Dedifferentiated amniotic fluid mesenchymal stem cell (primary cell): Measurements from ENCODE around the gene UBE4B.
"Not testable (repeated sequence)": the region's sequence is repeated elsewhere in the genome, so short reads cannot be mapped to it uniquely, and the experiment has no call there.

Source experiments
- DNase-seq: peaks from one replicate; pipeline ENCODE4 v3.0.0-alpha.2; 2016; ENCODE audit errors: extremely low spot score

UBE4B gene

DNA sequence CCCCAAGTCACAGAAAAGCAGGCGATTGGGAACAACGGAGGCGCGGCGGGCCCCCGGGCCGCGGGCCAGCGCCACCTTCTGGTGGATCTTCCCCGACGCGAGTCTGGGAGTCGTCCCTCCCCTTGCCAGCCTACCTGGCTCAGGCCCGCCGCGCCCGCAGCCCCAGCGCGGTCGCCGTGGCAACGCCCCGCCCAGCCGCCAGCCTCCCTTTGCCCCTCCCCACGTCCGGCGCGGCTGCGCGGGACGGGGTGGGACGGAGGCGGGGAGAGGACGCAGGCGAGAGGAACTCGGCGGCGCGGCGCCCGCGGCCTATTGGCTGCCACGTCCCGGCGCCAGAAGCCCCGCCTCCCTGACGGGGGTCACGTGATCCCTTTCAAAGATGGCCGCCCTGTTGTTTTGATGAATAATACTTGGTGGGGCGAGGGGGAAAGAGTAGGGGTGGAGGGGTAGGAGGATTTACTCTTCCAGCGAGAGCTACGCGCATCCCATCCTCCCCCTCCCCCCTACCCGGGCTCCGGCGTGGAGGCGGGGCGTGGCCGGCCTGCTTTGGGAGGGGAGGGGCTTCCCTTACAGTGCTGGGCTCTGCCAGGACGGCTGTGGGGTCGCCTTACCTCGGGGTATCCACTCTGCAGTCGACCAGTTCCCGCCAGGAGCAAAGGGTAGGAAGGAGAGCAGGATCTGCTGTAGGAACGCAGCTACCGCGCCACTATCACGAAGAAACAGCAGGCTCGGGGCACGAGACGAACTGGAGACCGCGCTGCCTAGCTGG, at the start of gene UBE4B:
UBE4B (plus strand) TSS at position 369 of the 769 bp plus-strand sequence. CDS start 713 bp downstream, outside the sequence.
- peak; percentile 96 for DNase-seq

DNA sequence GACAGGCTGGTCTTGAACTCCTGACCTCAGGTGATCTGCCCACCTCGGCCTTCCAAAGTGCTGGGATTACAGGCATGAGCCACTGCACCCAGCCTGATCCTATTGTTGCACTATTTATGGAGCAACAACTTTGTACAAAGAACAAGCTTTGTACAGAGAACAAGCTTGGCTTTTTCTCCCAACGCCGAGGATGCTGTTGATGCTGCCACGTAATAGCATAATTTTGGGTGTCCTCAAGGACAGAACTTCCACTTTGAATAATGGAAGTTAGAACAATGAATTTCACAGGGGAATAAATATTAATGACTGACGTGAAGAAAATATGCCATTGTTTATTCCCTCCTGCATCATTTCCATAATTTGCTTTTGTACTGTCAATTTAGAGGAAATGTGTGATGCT, 48.5 kb upstream of the UBE4B start:
- no peak for DNase-seq

DNA sequence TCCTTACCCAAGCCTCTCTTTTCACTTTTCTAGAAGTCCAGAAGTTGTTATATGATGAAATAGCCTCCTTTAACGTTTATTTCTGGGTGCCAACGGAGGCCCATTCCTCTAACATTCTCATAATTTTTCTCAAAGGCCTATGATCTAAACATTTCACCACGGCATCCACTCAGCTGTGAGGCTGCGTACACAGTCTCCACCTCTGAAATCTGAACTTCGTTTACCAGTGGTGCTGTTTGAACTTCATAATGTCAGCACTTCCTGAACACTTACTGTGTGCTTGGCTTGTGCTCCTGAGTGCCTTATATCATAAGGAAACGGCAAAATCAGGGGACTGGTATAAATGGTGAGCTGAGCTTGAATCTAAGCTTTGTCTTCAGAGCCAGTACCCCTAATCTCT, 47.8 kb upstream of the UBE4B start:
- no peak for DNase-seq

DNA sequence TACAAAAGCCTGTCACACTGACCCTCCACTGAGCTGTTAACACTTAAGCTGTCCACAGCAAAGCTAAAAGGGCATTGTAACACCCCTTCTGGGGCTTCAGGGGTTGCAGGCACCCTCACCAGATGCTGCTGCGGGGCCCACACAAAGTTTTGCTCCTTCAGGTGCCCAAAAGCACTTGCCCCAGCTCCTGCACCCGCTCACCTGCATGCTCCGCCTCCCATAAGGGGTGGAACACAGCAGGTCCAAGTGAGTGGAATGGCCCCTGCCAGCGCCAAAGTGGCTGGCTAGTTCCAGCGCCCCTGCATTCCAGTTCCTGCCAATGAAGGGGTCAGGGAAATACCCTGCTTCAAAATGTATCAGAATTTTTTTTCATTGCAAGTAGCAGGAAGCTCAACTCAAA, 43.0 kb upstream of the UBE4B start:
- no peak for DNase-seq

DNA sequence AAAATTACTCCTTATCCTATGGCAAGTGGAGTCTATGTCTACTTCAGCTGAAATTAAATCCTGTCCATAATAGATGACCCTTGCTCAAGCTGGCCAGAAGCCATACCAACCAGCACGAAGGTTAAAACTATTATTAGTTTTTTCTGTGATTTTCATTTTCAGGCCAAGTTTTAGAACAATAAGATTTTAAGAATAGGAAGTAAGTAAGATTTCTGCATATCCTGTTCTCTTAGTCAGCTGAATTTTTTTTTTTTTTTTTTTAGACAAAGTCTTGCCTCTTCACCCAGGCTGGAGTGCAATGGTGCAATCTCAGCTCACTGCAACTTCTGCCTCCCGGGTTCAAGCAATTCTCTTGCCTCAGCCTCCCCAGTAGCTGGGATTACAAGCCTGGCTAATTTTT, 41.8 kb upstream of the UBE4B start:
- no peak for DNase-seq

DNA sequence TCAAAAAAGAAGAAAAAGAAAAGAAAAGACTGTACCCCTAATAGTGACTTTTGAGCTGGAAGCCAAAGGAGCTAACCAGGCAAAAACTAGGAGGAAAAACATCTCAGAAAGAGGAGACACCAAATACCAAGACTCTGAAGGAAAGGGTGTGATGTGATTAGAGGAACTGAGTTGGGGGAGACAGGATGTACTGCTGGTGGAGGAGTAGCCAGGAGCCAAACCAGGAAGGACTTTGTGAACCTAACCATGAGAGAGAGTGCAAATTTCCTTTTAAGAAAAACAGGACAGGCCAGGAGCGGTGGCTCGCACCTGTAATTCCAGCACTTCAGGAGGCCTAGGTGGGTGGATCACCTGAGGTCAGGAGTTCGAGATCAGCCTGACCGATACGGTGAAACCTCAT, 39.8 kb upstream of the UBE4B start:
- no peak for DNase-seq

DNA sequence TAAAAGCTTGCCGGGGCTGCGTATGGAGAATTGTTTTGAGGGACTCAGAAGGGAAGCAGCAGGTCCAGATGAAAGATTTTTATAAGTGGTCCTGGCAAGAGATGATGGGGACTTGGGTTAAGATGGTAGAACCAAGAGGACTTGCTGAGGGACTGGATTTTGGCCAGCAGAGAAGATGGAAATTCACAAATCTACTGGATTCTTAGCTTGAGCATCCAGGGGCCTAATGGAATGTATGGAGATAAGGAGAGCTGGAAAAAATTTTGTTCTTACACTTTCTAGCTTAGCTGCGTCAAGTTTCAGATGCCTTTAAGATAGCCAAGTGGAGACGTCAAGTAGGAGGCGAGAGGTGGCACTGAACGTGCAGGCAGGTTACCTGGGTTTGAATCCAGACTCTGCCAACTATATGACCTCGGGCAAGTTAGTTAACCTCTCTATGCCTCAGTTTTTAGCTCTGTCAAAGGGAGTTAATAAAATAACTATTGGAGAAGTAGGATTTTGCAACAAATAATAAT, 39.1 kb upstream of the UBE4B start:
- DNase-seq: no peak

DNA sequence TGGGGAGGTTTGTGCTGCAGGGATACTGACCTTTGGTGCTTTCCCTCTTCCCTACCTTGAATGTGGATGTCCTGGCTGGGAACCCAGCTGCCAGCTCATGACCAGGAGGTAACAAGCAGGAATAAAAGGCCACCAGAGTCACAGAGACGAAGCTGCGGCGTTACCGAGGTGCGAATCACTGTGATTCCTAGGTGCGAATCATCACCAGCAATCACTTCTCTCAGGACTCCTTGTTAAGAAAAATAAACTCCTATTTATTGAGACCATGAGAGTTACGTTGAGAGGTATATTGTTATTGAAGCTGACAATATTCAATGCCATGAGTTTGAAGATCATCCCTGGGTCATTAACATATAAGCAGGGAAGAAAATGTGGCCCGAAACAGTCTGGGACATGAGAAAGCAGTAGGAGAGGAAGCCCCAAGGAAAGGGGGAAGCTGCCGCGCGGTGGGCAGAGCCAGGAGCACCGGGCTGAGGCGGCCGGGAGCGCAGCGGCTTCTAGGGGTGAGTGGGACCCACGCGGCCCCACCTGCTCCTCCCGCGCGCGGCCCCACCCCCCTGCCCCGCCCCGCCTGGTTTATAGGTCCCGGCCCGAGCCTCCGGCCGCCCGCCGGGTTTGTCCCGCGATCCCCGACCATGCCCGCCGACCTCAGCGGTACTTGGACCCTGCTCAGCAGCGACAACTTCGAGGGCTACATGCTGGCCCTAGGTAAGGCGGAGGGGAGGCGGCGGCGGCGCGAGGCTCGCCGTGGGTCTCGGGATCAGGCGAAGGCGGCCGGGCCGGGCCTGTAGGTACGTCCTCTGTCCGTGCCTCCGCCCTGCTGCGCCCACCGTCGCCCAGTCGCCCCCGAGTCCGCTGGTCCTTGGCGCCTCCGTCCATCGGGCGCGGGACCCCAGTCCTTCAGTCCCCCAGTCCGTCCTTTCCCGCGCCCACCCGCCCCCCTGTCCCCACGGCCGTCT, 35.9 kb upstream of the UBE4B start, which contains the start of gene RBP7:
RBP7 (plus strand) TSS at position 605 of the 959 bp plus-strand sequence; CDS start at position 636, 31 bp downstream.
- no peak for DNase-seq

DNA sequence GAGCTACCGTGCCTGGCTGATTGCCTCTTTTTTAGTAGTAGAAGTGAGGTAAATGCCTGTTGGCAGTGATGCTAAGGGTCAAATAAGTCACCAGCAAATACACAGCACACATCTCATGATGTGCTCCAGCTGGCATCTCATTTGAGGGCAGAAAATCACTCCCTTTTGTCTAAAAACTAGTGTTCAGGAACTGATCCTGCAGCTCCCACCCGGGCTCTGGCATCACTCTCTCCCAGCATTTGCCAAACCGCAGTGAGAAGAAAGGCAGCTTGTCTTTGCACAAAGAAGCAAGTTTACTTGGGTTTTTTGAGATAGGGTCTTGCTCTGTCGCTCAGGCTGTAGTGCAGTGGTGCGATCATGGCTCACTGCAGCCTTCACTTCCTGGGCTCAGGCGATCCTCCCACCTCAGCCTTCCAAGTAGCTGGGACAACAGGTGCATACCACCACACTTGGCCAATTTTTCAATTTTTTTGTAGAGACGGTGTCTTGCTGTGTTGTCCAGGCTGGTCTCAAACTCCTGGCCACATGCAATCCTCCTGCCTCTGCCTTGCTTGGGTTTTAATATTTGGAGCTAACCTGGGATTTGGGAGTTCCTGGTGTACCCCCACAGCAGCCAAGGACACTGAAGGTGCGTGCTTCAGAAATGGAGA, 31.6 kb upstream of the UBE4B start:
- no peak for DNase-seq

DNA sequence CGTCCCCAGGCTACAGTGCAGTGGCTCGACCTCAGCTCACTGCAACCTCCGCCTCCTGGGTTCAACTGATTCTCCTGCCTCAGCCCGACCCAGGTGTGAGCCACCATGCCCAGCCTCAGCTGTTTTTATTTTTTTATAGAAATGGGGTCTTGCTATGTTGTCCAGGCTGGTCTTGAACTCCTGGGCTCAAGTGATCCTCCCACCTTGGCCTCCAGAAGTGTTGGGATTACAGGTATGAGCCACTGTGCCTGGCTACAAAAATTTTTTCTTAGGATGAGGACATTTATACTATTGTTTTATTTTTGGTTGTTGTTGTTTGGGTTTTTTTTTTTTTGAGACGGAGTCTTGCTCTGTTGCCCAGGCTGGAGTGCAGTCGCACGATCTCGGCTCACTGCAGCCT, 27.5 kb upstream of the UBE4B start:
- not testable (repeated sequence) for DNase-seq

DNA sequence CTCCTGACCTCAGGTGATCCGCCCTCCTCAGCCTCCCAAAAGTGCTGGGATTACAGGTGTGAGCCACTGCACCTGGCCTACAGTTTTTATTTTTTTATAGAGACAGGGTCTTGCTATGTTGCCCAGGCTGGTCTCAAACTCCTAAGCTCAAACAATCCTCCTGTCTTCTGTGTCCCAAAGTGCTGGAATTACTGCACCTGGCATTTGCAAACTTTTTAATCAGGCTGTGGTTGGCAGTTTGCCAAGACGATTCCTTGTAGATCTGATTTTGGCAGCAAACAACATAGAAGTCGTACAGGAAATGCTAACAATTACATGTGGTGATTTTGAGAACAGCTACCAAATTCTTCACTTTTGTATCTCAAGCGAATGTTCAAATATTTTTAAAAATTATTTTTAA, 25.6 kb upstream of the UBE4B start:
- no peak for DNase-seq

DNA sequence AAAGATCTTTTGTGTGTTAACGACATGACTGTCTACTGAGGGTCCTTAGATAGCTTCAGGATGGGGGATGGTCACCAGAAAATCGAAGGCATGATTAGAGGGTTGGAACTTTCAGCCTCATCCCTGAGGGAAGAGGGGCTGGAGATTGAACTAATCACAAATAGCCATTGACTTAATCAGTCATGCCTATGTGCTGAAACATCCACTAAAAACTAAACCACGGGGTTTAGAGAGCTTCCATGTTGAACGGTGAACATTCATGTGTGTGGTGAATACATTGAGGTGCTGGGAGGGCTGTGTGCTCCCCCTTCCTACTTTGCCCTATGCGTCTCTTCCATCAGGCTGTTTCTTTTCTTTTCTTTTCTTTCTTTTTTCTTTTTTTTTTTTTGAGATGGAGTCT, 18.7 kb upstream of the UBE4B start:
- DNase-seq: no peak

DNA sequence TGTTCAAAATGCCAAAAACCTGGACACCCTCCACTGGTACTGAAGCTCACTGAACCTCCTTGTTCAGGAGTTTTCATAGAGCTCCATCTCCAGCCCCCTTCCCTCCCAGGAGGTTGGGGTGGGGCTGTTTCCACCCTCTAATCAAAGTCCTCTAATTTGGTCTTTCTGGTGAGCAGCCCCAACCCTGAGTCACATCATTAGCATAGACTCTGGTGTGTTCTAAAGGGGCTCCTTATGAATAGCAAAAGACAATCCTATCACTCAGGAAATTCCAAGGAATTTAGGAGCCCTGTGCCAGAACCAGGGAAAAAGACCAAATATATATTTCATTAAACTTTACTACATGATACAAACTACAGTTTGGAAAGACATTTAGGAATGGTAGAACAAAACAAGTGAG, 13.2 kb upstream of the UBE4B start:
- no peak for DNase-seq

DNA sequence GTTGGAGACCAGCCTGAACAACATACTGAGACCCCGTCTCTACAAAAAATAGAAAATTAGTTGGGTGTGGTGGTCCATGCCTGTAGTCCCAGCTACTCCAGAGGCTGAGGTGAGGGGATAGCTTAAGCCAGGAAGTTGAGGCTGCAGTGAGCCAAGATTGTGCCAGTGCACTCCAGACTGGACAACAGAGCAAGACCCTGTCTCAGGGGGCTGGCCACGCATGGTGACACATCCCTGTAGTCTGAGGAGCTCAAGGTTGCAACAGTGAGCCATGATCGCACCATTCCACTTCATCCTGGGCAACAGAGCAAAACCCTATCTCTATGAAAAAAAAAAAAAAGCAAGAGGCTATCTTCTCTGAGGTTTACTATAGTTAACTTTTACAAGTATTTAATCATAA, 12.7 kb upstream of the UBE4B start:
- DNase-seq: no peak

DNA sequence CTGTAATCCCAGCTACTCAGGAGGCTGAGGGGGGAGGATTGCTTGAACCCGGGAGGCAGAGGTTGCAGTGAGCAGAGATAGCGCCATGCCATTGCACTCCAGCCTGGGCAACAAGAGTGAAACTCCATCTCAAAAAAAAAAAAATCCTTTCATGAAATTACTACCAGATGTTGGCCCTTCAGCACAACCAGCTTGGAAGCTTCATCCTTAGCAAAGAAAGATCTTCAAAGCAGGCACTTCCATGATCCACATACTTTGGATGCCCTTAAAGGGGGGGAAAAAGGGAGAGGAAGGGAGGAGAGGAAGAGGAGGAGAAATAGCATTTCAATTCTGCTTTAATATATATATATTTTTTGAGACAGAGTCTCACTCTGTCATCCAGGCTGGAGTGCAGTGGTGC, 12.1 kb upstream of the UBE4B start:
- DNase-seq: peak; percentile 58

DNA sequence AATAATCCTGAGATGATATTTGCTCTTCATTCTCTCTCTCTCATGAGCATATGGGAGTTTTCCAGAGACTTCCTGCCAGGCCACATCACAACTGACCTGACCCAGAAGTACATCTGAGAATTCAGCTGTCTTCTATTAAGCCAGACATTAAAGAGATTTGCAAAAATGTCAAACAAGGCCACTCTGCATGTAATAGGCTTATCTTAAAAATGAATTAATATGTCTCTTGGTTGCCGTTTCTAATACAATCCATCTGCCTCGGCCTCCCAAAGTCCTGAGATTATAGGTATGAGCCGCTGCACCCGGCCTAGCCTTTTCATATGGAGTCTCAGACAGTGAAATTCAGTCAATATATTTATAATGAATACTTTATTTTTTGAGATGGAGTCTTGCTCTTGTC, 10.8 kb upstream of the UBE4B start:
- DNase-seq: not testable (repeated sequence)

DNA sequence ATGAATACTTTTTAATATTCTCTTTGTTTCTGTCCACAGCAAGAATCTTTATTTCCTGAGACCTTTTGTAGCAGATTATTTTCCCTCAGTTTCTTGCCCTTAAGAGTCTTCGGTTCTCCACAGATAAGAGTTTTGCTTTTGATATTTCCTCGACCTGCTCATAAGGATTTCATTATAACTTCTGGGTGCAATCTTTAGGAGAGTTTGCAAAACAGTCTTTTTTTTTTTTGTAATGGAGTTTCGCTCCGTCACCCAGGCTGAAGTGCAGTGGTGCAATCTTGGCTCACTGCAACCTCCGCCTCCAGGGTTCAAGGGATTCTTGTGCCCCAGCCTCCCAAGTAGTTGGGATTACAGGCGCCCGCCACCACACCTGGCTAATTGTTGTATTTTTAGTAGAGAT, 10.1 kb upstream of the UBE4B start:
- no peak for DNase-seq

DNA sequence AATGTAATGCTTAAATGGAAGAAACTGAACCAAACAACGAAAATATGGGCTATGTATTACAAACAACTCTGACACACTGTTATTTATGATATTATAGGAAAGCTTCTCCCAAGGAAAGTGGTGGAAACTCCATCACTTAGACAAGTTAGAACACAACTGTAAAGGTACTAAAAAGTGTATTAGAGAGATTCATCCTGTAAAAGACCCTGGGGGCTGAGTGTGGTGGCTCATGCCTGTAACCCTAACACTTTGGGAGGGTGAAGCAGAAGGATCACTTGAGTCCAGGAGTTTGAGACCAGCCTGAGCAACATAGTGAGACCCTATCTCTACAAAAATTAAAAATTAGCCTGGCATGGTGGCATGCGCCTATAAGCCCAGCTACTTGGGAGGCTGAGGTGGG, 7.4 kb upstream of the UBE4B start:
- DNase-seq: no peak

DNA sequence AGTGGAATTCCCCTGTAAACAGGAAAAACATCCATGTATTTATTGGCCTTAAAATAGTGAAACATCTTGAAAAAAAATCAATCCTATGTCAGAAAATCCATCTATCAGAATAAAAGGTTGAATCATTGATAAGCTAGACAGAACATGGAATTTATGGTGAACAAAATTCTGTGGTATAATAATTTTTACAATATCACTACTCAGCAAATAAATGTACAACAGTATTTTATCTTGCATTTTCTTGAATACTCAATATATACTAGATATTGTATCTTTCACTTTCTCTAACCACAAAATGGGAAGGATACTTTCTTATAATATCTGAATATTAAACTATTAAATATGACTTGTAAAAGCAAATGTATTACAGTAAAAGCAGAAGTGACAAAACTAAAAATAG, 5.7 kb upstream of the UBE4B start:
- no peak for DNase-seq

DNA sequence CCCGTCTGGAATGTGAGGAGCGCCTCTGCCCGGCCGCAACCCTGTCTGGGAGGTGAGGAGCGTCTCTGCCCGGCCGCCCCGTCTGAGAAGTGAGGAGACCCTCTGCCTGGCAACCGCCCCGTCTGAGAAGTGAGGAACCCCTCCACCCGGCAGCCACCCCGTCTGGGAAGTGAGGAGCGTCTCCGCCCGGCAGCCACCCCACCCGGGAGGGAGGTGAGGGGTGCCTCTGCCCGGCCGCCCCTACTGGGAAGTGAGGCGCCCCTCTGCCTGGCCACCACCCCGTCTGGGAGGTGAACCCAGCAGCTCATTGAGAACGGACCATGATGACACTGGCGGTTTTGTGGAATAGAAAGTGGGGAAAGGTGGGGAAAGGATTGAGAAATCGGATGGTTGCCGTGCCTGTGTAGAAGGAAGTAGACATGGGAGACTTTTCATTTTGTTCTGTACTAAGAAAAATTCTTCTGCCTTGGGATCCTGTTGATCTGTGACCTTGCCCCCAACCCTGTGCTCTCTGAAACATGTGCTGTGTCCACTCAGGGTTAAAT, 3.7 kb upstream of the UBE4B start:
- not testable (repeated sequence) for DNase-seq

DNA sequence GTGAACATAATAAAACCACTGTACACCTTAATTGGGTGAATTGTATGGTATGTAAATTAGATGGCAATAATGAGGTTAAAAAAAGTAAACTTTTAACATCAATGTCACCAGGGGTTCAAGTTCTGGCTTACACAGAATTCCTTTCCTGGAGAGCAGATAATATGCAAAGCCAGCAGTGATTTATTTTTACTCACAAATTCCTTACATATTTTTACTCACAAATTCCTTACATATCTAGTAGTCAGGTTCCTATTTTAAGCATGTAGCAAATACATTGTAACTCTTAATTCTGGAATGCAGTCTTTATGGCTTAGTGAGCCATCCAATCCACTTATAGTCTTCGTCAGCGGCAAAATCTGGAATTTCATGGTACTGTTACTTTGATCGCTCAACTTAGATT, 1.3 kb upstream of the UBE4B start:
- peak; percentile 81 for DNase-seq

DNA sequence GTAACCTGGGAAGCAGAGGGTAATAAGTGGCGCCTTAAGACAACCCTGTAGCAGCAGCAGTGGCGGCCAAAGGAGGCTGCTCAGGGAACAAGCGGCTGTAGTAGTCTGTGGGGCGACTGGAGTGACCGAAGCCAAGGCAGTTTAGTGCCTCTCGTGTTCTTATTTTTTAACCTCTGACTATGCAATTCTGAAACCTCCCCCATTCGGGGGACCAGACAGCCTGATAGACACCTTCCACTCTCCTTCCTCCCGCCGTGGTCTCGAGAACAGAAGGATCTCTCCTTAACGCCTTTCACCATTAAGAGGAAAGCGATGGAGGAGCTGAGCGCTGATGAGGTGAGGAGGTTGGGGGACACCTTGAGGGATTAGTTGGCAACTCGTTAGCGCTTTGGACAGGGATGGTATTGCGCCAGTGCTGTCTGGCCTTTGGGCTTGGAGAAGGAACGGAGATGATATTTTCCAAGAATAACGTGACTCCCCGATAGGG, 644 bp downstream of the UBE4B start:
- DNase-seq: peak; percentile 20
